Amygdala (tissue), 56 donors: Measurements from ENCODE around the gene TBC1D24.

Experiments
- DNase-seq, 56 donors: peaks; one replicate each; lab custom pipeline; 2025; lab: John Stamatoyannopoulos, UW

Gene TBC1D24

DNA sequence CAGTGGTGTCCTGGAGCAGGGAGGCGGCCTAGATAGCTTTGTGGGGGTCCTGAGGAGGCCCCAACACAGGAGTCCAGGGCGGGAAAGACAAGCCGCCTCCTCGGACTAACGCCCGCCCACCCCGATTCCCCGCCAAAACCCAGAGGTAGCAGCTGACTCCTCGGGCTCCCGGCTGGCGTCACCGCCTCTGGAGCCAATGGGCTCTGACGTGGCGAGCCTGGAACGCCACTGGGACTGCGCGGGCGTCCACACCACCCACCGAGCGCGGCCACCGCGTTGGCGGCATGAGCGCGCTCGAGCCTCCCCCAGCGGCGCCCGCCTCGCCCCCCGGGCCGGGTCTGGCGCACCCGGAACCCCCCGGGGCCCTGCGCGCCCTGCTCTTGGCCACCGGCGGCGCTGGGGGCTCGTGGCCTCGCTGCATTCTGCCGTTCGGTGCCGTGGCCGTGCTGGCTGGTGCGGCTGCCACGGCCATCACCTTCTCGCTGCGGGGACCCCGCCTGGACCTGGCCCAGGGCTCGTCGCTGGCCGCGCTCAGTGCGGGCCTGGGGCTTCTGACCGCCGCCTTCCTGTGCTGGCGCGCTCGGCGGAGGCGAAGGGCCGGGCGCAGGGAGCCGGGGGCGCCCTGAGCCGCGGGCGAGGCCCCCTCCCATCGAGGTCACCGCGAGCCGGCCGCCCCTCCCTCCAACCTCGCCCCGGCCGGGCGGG, 7.2 kb upstream of the TBC1D24 start:
- DNase-seq = peak in 42 of 56 donors; percentile 6 to 83 (median 56)

DNA sequence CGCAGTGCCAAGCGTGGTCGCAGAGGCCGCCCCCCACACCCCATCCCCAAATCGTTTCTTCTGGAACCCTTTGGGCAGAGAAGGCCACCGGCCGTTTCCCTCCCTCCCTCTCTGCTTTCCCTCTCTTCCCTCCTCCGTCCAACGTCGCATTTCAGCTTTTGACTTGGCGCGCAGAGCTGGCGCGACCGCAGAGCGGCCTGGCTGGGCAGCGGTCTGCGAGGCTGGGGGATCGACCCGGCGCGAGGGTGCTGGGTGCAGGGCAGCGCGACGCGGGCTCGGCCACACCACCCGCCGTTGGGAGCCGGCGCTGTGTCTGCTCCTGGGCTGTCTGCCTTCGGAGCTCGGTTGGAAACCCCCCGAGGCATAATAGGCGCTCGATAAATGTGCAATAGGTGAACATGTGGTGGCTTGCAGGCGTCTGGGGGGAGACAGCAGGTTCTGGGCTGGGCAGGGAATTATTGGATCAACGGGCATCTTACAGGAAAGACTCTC, 6.6 kb upstream of the TBC1D24 start:
- peak in 4 of 56 donors; percentile 10 to 46 (median 23) for DNase-seq

GRCh38 chr16:2468725-2469398, 6.1 kb upstream of the TBC1D24 start:
- DNase-seq = peak in 29 of 56 donors; percentile 16 to 78 (median 50)

GRCh38 chr16:2469399-2470233, 5.3 kb upstream of the TBC1D24 start:
- DNase-seq = peak in 1 of 56 donors; percentile 20

DNA sequence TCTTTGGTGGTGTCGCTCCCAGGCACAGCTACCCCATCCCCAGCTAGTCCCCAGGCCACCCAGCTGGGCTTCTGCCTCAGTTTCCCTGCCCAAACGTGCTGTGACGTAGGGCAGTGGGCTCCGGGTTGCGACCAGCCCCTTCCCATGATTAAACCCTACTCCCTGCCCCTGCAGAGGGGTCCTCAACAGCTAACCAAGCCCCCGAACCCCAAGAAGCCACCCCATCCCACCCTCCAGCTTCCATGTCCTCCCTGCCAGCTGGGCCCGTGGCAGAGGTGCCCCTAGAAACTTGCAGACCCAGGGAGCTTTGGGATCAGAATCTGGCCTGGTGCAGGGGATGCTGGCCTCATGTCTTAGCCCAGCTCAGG, 4.7 kb upstream of the TBC1D24 start:
- DNase-seq = no peak

DNA sequence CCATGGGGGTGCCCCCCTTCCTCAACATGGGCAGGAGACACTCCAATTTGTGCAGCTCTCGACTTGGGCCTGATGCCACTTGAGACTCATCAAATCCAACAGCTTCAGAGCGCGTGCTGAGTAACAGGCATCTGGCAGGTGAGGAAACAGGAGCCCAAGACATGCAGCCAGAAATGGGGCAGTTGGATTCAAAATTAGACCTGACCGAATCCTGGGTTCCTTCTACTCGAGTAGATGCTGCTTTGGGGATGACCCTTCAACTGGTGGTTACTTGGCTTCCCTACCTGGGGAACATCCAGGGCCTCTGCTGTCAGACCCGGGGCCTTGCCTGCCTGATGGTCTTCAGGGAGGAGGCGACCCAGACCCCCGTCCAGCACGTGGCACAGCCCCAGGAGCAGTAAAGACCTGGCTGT, 4.3 kb upstream of the TBC1D24 start:
- peak in 2 of 56 donors; percentile 15 to 37 for DNase-seq

- peak in 8 of 56 donors; percentile 19 to 69 (median 46) for DNase-seq
Measured at GRCh38 chr16:2471016-2471652, 3.8 kb upstream of the TBC1D24 start, which contains the start of gene NTN3. Gene NTN3, plus strand, starts transcription at chr16:2471297. Its CDS starts 405 bp downstream, at chr16:2471702.

DNA sequence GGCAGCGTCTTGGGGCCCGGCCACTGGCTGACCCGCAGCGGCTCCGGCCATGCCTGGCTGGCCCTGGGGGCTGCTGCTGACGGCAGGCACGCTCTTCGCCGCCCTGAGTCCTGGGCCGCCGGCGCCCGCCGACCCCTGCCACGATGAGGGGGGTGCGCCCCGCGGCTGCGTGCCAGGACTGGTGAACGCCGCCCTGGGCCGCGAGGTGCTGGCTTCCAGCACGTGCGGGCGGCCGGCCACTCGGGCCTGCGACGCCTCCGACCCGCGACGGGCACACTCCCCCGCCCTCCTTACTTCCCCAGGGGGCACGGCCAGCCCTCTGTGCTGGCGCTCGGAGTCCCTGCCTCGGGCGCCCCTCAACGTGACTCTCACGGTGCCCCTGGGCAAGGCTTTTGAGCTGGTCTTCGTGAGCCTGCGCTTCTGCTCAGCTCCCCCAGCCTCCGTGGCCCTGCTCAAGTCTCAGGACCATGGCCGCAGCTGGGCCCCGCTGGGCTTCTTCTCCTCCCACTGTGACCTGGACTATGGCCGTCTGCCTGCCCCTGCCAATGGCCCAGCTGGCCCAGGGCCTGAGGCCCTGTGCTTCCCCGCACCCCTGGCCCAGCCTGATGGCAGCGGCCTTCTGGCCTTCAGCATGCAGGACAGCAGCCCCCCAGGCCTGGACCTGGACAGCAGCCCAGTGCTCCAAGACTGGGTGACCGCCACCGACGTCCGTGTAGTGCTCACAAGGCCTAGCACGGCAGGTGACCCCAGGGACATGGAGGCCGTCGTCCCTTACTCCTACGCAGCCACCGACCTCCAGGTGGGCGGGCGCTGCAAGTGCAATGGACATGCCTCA, 3.1 kb upstream of the TBC1D24 start:
- peak in 3 of 56 donors; percentile 18 to 51 (median 44) for DNase-seq

DNA sequence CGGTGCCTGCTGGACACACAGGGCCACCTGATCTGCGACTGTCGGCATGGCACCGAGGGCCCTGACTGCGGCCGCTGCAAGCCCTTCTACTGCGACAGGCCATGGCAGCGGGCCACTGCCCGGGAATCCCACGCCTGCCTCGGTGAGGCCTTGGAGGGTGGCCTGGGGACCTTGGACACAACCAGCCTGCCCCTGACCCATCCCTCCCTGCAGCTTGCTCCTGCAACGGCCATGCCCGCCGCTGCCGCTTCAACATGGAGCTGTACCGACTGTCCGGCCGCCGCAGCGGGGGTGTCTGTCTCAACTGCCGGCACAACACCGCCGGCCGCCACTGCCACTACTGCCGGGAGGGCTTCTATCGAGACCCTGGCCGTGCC, 2.5 kb upstream of the TBC1D24 start:
- DNase-seq = no peak

DNA sequence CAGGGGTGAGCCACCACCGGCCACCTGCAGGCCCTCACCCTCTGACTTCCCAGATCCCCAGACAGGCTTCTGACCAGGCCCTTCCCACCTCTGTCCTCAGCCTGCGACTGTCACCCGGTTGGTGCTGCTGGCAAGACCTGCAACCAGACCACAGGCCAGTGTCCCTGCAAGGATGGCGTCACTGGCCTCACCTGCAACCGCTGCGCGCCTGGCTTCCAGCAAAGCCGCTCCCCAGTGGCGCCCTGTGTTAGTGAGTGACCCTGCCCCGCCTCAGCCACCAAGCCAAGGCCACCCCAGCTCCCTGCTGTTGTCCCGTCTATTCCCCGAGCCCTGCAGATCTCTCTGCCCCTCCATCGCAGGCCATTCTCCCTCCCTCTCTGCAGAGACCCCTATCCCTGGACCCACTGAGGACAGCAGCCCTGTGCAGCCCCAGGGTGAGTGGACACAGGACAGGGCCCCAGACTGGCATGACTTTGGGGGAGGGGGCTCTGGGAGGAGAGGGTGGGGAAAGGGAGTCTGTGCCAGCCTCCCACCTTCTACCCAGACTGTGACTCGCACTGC, 2.0 kb upstream of the TBC1D24 start:
- DNase-seq = no peak

- DNase-seq = peak in 2 of 56 donors; percentile 22 to 59
Measured at GRCh38 chr16:2473446-2473926, 1.4 kb upstream of the TBC1D24 start.

- DNase-seq = peak in 29 of 56 donors; percentile 11 to 66 (median 42)
Measured at GRCh38 chr16:2473999-2474876, 689 bp upstream of the TBC1D24 start.

DNA sequence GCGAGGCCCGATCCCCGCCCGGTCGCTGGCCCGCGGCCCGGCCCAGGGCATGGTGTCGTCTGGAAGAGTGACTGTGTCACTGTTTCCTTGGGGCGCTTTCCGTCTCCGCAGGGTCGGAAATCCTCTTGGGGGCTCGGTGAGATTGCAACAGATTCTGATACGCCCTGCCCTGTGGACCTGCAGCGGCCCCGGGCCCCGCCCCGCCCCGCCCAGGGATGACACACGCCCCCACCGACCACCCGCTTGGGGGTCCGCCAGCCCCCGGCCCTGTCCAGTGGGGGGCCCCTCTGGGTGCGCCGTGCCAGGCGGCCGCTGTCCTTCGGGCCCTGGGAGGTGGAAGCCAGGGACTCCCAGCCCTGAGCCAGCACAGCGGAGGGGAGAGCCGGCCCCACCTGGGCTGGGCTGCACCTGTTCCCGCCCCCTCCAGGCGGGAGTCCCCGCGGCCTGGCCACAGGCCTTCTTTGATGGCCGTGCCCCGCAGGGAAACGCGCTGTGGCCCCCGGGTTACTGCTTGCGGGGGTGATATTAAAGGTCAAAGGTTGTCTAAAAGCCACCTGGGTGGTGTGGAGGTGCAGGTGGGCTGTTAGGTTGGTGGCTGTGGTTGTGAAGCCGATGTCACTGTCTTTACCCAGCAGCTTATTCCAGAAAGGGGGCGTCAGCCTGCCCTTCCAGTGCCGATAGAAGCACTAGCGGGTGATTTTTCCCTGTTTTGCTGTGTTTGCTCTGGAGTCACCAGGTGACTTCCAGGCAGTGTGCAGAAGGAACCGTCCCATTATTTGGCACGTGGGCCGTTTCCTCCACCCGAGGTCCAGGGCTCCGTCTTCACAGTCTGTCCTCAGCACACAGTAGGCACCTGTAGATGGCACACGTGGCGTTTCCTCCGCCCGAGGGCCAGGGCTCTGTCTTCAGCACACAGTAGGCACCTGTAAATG, 752 bp downstream of the TBC1D24 start:
- peak in 1 of 56 donors; percentile 36 for DNase-seq

DNA sequence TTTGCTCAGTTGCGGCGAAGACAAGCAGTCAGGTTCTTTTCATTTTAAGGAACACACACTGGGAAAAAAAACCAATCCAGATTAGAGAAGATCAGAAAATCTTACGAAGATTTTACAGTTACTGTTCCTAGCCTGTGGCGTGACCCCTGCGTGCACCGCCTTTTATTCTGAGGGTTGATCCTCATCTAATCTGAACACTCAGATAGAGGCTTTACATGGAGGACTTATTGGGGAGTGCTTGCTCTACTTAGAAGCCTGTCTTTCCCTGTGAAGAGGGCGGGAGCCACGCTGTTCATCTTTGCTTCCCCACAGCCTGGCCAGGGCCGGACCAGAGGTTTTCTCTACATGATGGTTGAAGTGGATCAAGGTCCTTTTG, 1.4 kb downstream of the TBC1D24 start:
- no peak for DNase-seq

DNA sequence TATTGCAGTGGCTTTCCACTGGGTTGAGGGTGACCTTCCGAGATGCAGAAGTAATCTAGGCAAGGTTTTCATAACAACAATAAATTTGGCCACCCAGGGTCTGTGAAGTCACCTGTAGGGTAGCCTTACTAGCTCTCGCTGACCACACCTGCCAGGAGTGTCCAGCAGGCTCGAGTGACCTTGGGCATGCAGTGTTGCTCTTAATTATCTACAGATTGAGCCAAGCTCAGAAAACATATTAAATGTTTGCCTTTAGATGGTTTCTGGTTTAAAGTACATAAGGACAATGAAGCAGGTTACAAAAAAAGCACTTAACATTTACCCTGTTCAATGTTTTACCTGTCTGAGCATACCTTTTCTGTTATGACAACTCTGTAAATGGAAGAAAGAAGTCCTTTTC, 1.8 kb downstream of the TBC1D24 start:
- no peak for DNase-seq

GRCh38 chr16:2477327-2477726, 2.4 kb downstream of the TBC1D24 start:
- DNase-seq = no peak

DNA sequence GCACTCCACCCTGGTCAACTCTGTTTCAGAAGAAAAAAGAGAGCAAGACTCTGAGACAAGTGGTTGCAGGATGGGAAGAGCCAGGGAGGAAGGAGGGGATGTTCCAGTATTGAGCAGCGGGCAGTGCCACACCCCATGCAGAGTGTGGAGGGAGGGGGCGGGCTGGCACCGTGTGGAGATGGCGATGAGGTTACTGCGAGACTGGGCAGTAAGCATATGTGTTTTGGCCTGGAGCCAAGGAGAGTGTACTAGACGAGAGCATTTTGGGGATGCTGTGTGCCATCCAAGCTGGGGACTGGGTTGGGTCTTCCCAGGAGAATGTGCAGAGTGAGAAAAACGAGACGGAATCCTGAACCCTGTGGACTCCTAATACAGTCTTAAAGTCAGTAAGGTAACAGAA, 3.4 kb downstream of the TBC1D24 start:
- peak in 1 of 56 donors; percentile 30 for DNase-seq
